Head of caudate nucleus (tissue), 42 donors: ENCODE results near the gene GRIK4.

Experiments used
- DNase-seq, 42 donors: peaks; one replicate each; pipeline versions ENCODE4 v3.0.0 to v3.0.0-alpha.2; 2020 to 2021; ENCODE audit warnings: mixed read lengths in 7 of 42
- intact Hi-C: fragments of 100-400 bp; cut with DNase I; formaldehyde crosslinking; loops from one replicate; pipeline ENCODE4 v1.15.0; 2022

Gene GRIK4

DNA sequence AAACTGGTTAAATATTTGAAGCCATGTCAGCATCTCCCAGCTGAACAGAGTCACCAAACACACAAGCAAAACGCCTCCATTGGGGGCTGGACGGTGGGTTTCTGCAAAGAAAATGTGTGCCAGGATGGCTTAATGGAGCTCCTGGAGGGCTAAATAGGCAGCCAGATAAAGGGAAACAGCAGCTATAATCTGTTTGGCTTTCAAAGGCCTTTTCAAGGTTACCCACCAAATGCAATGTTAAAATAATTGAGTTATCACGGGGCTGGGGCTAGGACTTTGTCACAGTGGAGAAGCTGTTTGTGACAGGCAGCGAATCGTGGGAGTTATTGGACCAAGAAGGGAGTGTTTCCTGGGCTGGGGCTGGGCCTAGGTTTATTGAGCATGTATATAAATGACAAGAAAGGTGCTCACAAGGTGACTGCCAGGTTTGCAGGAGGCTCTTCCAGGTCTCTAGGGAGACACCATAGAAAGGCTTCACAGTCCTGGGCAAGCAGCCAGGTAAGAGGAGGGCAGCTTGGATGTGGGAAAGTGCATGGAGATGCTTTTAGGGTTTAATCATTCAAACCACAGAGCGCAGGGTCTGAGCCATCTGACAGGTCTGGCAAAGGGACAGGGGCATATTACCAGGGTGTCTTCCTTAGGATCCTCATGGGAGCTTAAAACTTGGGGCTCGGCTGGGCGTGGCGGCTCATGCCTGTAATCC is 28.3 kb downstream of the GRIK4 start:
- DNase-seq, result no peak
- intact Hi-C loops, result no loop called here

DNA sequence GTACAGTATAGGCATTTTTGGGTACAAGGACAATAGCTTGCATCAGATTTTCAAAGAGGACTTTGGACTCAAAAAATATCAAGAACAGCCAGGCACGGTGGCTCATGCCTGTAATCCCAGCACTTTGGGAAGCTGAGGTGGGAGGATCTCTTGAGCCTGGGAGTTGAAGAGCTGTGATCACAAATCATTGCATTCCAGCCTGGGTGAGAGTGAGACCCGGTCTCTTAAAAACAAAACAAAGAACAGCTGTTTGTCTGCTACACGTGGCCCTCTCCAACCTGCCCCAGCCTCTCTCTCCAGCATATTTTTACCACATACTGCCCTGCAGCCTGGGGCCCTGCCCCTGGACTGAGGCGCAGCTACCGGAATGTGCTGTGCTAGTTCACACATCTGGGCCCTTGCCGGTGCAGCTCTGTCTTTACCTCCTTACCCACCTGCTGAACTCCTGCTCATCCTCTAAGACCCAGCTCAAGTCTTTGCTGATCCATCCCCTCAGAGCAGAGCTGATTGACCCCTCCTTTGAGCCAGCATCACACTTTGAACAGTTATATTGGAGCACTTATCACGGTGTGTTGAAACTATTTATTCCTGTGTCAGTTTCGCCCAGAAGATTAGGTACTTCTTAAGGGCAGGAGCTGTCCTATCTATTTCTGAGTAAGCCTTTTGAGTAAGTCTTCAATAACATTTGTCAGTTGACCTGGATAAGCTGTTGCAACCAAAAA is 29.4 kb downstream of the GRIK4 start:
- intact Hi-C loops, result no loop called here
- DNase-seq, result no peak

DNA sequence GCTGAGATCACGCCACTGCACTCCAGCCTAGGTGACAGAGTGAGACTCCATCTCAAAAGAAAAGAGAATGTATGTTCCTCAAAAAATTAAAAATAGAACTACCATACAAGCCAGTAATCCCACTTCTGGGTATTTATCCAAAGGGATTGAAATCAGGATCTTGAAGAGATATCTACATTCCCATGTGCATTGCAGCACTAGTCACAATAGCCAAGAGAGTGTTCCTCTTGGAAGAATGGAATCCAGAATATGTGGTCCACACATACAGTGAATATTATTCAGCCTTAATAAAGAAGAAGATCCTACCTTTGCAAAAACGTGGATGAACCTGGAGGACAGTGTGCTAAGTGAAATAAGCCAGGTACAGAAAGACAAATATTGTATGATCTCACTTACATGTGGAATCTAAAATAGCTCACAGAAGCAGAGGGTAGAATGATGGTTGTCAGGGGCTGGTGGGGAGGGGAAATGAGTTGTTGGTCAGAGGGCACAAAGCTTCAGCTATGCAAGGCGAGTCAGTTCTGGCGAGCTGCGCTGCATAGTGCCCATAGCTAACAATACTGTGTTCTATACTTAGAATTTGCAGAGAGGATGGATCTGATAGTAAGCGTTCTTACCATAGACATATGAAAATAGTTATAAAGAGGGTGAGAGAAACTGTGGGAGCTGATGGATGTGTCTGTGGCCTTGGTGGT is 32.1 kb downstream of the GRIK4 start:
- no peak for DNase-seq

DNA sequence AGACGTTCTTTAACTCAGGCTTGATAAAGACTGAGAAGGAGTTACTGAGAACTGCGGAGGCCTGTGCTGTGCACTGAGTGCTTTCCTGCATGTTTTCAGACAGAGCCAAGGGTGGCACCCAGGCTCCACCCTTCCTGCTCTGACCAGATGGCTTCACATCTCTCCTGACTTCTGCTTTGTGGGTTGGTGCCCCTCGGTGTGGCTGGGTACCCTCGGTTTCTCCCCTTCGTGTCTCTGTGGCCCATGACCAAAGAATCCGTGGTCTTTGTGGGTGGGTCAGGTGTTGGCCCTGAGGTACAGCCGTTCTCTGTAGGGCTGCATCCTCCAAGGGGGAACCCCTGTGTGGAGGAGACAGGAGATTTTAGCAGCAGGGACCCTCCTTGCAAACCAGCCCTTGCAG is 34.3 kb downstream of the GRIK4 start:
- DNase-seq, result no peak
- intact Hi-C loops, result no loop called here

More for the DNA sequence above, 32.1 kb downstream of the GRIK4 start:
- intact Hi-C loops, result no loop called here

DNA sequence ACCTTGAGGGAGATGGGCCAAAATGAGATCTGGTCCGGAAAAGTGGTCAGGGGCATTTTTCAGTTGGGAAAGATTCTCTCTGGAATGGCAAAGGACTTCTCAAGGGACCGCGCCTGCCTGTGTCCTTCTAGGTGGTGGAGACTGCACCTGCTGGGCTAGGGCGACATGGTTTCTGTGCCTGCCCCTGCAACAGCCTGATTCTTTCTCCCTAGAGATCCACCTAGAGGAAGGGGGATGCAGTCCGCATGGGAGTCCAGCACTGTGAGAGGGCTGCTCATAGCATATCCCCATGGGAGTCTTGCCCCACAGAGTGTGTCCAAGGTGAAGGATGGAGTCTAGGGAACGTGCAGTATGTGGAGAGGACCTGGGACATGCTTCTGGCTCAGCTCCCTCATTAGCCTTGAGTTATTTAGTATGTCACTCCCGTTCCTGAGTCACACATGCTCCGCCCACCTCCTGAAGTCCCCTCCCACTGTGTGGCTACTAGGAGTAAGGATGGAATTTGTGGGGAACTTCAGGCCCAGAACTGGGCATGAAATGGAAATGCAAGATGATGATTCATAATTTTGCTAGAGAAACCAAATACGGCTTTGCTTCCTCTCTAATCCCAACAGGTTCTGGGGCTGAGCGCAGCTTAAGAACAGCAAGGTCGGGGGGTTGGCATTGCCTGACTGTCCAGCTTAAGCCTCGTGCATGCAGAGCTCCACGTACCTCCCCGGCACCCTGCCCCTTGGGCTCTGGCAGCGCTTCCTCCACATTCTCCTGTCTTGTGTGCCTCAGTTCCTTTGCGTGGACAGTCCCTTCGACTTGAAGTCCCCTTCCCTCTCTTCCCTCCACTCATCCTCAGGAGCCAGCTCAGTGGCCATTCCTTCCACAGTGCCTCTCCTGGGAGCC is 35.0 kb downstream of the GRIK4 start:
- no peak for DNase-seq
- intact Hi-C loops, result no loop called here

DNA sequence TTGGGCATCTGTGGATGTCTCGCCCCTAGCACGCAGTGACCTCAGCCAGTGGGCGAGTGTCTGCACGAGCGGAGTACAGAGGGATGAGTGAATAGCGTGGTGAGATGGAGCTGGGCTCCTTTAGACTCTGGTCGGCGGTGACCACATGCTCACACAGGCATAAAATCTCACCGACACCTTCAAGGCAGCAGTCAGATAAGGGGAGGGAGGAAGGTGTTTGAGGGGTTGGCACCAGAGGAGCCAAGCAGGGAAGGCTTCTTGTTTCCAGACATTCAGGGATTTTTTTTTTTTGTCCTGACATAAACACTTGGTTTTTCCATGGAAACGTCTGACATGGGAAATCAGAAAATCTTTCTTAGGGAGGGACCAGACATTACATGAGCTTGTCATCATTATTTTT is 35.8 kb downstream of the GRIK4 start:
- intact Hi-C loops, result no loop called here
- no peak for DNase-seq

DNA sequence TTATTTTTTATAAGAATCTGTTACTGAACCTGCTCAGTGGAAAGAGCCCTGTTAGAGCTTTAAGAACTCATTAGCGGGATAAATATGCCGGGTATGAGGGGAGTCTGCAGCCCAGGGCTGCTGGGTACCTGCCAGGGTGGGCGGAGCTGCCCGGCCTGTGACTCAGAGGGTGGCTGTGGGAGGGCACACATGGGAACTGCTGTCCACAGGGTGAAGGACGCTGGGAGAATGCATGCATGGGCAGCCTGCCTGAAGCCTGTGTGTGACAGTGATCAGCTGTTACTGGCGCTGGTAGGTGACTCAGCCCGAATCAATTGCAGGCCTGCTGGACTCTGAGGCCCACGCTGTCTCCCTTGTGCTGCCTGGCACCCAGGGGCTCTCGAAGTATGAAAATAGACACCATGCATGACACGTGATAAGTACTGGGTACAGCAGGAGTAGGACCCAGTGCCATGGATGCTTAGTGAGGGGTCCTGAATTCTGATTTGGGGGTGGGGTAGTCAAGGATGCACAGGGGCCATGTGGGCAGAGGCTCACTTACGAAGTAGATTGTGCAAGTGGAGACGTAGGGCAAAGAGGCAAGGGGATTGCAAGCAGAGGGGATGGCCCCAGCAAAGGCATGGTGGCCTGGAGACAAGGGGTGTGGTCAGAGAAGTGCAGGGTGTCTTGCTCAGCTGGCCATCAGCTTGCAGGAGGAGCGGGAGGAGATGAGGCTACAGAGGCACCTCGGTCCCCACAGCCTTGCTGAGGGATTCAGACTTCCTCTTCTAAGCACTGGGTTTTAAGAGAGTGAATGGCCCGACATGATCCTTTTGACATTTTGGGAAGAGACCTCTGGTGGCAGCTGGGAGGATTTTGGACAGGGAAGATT is 36.5 kb downstream of the GRIK4 start:
- intact Hi-C loops, result no loop called here
- DNase-seq, result peak; percentile 69 to 97 (median 88)

DNA sequence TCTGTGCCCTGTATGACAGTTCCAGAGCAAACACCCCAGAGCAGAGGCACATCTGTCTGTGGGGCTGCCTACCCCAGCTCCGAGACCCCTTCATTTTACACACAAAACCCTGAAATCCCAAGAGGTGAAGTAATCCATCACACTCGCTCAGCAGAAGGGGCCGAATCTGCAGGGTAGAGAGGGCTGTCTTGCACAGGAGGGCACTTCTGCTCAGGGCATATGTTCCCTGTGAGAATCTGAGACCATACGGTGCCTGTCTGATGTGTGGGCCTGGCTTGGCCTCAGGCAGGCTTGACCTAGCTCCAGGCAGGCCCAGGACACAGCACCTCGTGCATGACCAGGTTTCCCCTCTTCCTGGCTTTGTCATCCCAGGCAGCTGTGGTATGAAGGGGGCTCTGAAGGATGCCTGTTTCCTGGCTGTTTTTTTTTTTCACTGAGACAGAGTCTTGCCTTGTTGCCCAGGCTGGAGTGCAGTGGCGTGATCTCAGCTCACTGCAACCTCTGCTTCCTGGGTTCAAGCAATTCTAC is 37.2 kb downstream of the GRIK4 start:
- intact Hi-C loops, result no loop called here
- no peak for DNase-seq

DNA sequence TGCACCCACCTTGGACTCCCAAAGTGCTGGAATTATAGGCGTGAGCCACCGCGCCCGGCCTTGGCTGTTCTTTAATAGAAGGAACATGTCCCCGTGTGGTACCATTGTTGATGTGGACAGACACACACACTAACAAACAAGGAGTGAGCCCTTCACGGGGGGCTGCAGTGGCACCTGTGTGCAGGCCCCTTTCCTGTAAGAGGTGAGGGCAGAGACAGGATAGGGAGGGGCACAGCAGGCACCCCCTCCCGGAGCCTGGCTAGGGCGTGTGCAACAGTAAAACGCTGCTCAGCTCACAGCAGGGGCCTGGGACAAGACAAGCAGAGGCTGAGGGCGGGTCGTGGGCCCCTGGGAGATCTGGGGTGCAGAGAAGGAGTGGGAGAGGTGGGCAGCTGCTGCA is 37.8 kb downstream of the GRIK4 start:
- intact Hi-C loops, result no loop called here
- DNase-seq, result no peak

DNA sequence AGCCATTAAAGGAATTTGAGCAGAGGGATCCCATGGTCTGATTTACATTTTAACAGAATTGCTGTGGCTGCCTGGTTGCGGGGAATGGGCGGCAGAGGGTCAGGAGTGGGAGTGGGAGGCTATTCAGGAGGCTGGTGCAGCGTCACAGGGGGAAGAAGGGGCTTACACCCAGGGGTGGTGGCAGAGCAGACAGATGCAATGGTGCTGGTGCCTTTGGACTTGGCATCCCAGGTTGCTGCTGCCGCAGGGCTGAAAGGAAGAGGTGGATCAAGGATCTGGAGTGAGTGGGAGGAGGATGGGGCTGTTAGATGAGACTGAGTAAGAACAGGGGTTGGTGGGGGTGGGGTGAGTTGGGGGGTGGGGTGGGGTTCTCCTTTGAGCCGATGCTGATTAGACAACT is 38.5 kb downstream of the GRIK4 start:
- intact Hi-C loops, result no loop called here
- DNase-seq, result no peak

DNA sequence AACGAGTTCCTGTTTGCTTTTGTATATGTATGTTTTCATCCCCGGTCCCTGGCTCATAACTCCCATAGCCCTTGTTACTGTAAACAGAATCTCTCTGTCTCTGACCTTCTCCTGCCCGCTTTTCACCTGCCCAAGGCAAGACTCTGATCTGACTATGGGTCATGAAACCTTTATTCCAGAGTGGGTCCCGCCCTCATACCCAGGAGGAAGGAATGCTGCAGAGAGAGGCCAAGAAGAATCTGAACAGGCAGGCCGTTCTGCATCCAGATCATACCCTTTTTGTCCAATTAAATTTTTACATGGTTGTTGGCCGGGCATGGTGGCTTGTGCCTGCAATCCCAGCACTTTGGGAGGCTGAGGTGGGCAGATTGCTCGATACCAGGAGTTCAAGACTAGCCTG is 39.6 kb downstream of the GRIK4 start:
- intact Hi-C loops, result no loop called here
- DNase-seq, result no peak

DNA sequence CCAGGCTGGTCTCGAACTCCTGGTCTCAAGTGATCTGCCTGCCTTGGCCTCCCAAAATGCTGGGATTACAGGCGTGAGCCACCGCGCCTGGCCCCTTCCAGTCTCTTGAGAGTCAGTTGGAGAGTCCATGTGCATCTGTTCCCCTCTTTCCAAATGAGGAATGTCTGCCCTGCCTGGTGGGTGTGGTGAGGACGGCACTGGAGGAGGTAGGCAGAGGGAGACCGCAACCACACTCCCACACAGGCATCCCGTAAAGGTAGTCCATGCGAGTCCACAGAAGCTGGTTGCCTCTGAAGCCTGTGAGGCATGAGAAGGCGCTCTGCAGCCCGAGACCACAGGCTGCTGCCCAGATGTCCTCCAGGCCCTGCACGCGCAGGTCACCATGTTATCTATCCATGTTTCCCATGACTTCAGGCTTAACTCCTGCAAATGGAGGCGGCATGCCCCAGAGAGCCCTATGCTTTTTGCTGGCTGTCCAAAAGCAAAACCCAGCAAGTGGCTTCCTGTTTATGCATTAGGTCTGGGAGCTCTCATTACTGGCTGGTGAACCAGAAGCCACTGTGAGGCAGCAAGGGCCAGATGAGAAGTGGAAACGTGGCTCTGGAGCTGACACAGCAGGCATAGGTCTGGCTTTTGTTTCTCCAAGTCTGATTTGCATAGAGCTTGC is 43.4 kb downstream of the GRIK4 start:
- intact Hi-C loops, result no loop called here
- DNase-seq, result peak in 7 of 42 donors; percentile 17 to 49 (median 31)

DNA sequence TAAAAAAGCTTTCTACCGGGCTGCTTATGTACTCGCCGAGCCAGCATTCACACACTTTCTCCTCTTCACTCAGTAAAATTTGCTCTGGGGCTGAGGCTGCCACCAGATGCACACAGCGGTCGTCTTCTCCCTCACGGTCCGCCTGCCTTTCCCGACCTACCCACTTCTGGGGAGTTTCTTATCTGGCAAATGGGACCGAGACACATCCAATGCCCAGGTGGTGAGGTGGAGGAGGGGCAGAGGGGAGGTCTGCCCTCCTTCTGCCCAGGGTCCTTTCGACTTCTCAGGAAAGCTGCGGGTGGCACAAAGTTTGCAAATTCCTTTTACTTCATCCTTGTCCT is 43.9 kb downstream of the GRIK4 start:
- intact Hi-C loops, result no loop called here
- no peak for DNase-seq

DNA sequence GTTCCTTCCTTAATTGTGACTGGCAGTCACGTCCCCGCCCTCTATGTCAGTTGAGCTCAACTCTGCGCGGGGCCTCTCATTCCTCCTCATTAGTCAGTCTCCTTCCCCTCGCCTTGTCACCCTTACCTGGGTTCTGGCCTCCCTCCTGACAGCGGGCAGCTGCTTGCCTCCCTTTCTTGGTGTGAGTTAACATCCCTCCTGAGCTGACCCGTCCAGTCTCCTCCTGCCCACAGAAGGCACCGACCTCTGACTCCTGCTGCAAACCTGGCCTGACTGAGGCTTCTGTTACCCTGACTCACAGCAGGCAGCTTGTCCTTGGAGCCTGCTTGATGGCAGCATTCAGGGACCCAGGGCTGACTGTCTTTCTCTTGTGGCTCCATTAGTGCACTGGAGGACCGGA is 45.2 kb downstream of the GRIK4 start:
- intact Hi-C loops, result no loop called here
- DNase-seq, result no peak

DNA sequence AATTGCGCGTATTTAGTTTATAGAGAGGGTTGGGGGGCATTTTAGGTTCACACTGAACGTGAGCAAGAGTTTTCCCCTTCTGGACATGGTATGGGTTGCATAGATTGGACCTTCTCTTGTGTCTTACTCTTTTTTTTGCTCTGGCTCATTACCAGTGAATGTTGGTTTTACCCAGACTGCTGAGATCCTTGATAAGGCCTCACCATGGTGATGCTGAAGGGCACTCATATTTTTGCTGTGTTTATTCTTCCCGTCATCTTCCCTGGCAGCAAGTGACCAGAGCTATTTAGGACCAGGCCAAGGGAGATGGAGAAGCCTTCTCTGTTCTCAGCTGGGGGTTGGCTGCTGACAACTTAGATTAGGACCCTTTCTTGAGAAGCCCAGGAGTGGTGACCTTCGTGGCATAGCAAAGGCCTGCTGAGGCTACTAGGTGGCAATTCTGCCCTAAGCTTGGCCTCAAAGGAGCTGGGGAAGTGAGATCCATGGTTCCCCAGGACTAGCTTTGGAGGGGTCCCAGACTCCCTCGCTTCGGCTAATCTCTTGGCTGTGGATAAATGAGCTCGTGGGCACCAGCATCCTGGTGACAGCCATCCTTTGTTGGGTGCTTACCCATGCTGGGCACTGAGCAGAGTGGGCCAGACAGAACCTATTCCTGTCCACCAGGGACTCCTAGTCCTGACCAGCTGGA is 47.3 kb downstream of the GRIK4 start:
- intact Hi-C loops, result no loop called here
- peak in 4 of 42 donors; percentile 7 to 13 (median 8) for DNase-seq

DNA sequence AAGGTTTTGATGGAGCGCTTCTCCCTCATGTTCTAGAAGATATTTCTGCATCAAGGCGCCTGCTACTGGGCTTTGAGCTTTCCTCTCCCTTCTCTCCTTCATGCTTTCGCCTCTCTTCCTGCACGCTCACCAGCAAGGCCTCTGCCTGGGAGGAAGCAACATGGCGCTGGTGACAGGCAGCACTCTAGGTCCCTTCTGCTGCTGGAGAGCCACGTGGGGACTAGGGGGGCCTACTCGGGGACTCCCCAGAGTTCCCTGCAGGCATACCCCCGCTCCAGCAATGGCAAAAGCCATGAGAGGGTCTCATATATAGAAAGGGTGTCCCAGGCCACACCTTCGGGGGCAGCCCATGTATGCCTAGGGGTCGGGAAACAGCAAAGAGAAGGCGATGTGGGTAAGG is 49.7 kb downstream of the GRIK4 start:
- intact Hi-C loops, result loop anchor here (5.0 kb wide), 1 partner anchor 49 kb away; the partner anchor contains the start of gene GRIK4
- peak in 3 of 42 donors; percentile 21 to 38 (median 32) for DNase-seq
